Measurements from ENCODE around the gene RTL5.

- TF ChIP-seq, protein P1, sequence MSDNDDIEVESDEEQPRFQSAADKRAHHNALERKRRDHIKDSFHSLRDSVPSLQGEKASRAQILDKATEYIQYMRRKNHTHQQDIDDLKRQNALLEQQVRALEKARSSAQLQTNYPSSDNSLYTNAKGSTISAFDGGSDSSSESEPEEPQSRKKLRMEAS (IDR thresholded peaks at IDR 0.05; ENCODE audit: low read depth, low read length): no peak
- TF ChIP-seq RAD21 (IDR thresholded peaks at IDR 0.05; ENCODE audit: insufficient read depth, low read depth, low read length) (no peak), EZH2 (IDR thresholded peaks at IDR 0.05; ENCODE audit: borderline replicate concordance, control insufficient read depth, low read depth, low read length) (no peak)
Observed at GRCh38 chrX:72165551-72165950, 33.8 kb upstream of the RTL5 start.

All from GM12878 (cell line).